Stimulated activated CD4-positive, alpha-beta T cell treated with anti-CD3 and anti-CD28 coated beads, TNF-alpha, amount 100 ng/mL, for 48 hours (primary cell): Measurements from ENCODE around the gene SEPTIN7.

Source experiments
- DNase-seq, 3 donors: peaks; one replicate each; pipeline ENCODE4 v3.0.0-alpha.2; 2020; ENCODE audit warnings: low read depth in 3 of 3

The SEPTIN7 gene

GRCh38 chr7:35787925-35788324, 12.9 kb upstream of the SEPTIN7 start:
- no peak for DNase-seq

DNA sequence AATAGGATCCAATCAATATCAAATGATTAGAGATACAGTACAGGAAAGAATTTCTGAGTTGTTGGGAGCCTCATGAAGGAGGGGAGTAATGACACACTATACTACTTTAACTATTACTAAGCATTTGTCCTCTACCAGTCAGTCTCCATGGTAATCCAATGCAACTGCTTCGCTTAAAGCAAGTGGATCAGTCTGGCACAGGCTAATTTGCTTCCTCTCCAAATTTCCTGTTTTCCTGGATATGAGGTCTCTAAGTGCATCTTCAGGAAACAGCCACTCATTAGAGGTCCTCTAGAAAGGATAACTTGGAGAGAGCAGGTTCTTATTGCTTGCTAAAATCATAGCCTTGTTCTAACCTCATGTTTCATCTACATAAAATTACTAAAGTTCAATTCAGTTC, 8.4 kb upstream of the SEPTIN7 start:
- DNase-seq = no peak

DNA sequence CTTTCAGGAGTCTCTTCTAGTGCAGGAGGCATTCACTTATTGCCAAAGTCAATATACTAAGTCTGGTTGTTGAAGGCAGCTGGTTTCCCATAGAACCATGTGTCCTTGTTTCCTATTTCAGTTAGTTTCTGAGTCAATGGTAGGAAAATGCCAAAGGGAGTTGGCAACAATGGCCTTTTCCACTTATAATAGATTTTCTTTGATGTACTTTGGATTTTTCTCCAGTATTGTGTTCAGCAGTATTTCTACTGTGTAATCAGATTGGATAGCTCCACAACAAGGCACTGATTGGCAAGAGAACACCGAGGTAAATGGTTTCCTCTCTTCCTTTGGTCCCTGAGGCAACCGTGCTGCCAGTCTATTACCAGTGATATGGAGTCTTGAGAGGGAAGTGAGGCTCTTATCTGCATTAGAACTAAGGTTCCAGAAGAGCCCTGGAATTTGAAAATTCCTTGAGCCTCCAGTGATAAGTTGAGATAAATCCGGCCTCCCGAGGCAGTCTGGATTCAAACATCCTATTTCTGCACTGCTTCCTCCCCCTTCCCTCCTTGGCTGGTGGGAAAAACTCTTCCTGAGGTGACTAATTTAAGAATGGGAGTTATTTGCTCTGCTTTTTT, 7.9 kb upstream of the SEPTIN7 start:
- DNase-seq = no peak

DNA sequence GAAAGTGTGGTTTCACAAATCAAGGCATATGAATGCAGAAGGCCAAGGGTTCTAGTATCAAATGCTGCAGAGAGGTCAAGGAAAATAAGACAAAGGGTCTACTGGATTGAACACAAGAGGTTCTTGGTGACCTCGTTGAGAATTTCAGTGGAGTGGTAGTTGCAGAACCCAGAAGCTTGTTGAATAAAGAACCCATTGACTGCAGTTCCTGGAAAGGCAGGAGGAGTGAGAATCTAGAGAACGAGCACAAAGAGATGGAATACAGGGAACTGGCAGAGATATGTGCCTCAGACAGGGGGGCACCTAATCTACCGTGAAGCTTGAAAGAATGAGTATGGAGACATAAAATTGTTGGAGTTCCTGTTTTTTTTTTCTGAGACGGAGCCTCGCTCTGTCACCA, 3.5 kb upstream of the SEPTIN7 start:
- no peak for DNase-seq

GRCh38 chr7:35799846-35800717, 775 bp upstream of the SEPTIN7 start:
- peak; percentile 62 to 80 (median 72) for DNase-seq

DNA sequence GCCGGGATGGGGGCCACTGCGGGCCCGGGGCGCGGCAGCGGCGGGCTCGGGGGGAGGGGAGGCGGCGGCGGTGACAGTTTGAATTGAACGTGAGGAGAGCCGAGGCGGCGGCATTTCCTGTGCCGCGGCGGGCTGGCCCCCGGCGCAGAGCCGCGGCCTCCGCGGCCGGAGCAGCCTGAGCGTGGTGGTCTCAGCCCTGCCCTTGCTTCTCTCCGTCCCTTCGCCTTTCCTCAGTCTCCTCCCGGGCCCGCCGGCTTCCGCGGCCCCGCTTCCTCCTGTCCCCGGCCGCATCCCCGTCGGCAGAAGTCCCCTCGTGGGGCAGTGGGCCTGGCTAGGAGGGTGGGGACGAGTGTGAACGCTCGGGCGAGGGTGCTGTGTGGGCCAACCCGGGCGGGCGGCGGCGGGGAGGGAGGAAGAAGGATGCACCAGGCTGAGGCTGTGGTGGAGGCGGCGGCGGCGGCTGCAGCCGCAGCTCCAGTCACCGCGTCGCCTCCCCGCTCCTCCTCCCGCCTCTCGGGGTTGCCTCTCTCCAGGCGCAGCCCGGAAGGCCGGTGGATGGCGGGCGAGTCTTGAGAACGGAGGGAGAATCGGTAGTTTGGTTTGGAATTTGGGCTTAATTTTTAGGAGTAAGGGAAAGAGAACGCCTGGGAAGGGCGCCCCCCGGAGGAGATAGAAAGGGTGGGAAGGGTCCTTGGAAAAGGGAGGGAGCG, 690 bp downstream of the SEPTIN7 start:
- peak; percentile 43 to 68 (median 49) for DNase-seq

DNA sequence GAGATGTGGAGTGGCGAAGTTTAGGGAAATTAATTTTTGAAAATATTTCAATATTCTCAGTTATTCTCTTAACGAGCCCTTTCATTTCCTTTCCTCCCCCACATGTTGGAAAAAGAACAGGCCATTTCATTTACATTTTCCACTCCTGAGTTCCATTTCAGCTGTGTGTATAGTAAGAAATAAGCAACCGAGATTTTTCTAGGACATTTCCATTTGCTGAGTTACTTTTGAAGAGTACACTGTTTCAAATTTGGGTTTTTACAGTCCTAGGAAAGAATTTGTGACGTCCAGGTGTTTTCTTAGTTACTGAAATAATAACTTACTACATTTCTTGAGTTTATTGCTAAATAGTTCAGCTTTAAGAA, 1.2 kb downstream of the SEPTIN7 start:
- no peak for DNase-seq

DNA sequence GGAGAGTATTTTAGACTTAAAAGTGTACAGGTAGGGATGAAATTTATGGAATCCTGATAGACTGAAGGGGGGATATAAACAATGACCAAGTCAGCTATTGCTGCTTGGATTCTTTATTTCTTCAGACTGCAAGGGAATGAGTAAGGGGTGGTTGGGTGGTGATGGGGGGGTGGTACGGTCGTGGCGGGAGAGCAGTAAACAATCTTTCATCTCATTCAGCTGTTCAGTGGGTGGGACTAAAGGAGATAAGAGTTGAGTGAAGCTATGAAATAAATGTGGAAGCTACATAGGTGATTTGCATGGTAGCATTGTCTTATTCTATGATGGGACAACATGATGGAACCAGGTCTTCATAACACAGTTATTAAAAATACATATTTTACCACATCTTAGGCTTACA, 1.8 kb downstream of the SEPTIN7 start:
- no peak for DNase-seq

- DNase-seq = no peak
These were observed 3.5 kb downstream of the SEPTIN7 start for GRCh38 chr7:35804231-35804970.

GRCh38 chr7:35805876-35806275, 5.0 kb downstream of the SEPTIN7 start:
- no peak for DNase-seq

GRCh38 chr7:35816514-35816913, 15.7 kb downstream of the SEPTIN7 start:
- DNase-seq = no peak

- DNase-seq = no peak
These were observed 16.3 kb downstream of the SEPTIN7 start for GRCh38 chr7:35817181-35817580.

DNA sequence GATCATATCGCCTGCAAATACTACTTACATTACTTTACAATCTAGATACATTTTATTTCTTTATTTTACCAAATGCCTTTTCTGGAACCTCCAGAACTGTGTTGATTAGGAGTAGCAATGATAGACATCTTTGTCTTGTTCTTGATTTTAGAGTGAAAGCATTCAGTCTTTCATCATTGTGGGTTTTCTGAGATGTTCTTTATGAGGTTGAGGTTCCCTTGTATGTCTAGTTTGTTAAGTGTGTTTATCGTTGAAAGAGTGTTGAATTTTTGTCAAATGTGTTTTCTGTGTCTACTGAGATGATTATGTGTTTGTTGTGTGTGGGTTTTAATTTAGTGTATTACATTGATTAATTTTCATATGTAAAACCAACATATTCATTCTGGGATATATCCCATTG, 17.1 kb downstream of the SEPTIN7 start:
- DNase-seq = no peak

GRCh38 chr7:35818513-35818912, 17.7 kb downstream of the SEPTIN7 start:
- no peak for DNase-seq

- DNase-seq = no peak
These were observed 18.5 kb downstream of the SEPTIN7 start for GRCh38 chr7:35819310-35819709.

GRCh38 chr7:35819954-35820703, 19.3 kb downstream of the SEPTIN7 start:
- no peak for DNase-seq

DNA sequence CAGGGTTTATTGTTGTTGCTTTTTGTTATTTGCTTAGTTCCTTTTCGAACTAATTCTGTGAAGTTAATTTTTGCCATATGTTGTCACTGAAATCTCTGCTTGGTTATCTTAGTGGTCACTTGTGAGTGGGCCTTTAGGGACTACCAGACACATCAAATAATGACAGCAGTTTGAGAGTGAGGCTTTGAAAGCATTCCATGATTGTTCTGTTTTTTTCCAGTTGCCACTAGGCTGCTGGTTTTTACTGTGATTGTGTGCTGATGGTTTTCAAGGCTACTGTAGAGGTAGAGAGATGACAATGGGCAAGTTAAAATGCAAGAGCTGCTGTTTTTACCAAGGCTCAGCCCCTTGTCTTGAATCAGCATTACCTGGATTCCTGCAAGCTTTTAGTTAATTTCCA, 20.0 kb downstream of the SEPTIN7 start:
- DNase-seq = no peak

- DNase-seq = no peak
These were observed 22.6 kb downstream of the SEPTIN7 start for GRCh38 chr7:35823440-35823839.

DNA sequence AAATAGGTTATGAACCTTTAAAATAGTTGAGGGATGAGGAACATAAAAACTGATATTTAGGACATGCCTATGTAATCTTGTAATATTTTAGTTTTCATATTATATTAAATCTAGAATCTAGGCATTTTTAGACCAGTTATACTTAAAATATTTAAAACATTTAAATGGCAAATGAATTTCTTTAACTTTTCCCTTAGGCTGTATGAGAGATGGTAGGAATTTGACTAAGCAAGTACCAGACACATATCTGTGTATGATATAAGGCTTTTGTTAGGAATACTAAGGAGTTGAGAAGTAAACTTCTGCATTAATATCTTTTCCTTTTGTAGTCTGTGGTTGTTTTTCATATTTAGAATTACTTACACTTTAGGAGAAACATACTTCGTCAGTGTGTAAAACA, 25.1 kb downstream of the SEPTIN7 start:
- no peak for DNase-seq

DNA sequence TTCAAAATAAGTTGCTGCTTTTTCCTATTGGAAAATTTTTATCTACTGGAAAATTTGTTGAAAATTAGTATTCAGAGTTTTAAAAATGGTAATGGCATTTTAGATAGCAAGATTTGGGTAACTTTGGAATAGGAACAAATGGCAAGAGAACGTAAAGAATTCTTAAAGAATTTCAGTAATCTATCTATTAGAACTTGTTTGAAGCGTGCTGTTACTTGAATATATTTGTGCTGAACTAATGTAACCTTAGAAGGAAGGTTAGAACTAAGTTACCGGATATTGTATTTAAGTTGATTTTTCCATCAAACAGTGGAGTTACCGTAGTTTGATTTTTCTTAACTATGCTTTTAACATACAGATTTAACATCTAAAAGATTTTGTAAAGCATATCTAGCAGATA, 25.9 kb downstream of the SEPTIN7 start:
- no peak for DNase-seq

- DNase-seq = no peak
These were observed 28.0 kb downstream of the SEPTIN7 start for GRCh38 chr7:35828817-35829216.
